GM12864 (cell line): ENCODE measurements around the gene OR10Z1.

Source experiments
- DNase-seq: peaks from one replicate; pipeline ENCODE4 v3.0.0-alpha.2; 2011; ENCODE audit warnings: low read depth
- H3K4me3 ChIP-seq: 2 replicates; pipeline ENCODE4 v1.5.1; 2011; ENCODE audit warnings: mild to moderate bottlenecking, low read depth, low read length, control low read depth
- TF ChIP-seq, protein P1 (sequence below): IDR thresholded peaks from 2 replicates; pipeline ENCODE4 v1.5.1; 2011; ENCODE audit warnings: low read depth, mild to moderate bottlenecking, moderate library complexity, low read length, control low read depth, inconsistent platforms; ENCODE audit errors: missing control alignments

Gene OR10Z1

GRCh38 chr1:158604968-158605367, at the start of gene OR10Z1:
Gene OR10Z1 (plus strand): TSS chr1:158605268. CDS start chr1:158606439, 1,171 bp downstream.
- no peak for DNase-seq
- TF ChIP-seq, protein P1, sequence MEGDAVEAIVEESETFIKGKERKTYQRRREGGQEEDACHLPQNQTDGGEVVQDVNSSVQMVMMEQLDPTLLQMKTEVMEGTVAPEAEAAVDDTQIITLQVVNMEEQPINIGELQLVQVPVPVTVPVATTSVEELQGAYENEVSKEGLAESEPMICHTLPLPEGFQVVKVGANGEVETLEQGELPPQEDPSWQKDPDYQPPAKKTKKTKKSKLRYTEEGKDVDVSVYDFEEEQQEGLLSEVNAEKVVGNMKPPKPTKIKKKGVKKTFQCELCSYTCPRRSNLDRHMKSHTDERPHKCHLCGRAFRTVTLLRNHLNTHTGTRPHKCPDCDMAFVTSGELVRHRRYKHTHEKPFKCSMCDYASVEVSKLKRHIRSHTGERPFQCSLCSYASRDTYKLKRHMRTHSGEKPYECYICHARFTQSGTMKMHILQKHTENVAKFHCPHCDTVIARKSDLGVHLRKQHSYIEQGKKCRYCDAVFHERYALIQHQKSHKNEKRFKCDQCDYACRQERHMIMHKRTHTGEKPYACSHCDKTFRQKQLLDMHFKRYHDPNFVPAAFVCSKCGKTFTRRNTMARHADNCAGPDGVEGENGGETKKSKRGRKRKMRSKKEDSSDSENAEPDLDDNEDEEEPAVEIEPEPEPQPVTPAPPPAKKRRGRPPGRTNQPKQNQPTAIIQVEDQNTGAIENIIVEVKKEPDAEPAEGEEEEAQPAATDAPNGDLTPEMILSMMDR: no peak
- no peak within 1 kb of the TSS for H3K4me3 ChIP-seq

GRCh38 chr1:158559696-158560095, 45.4 kb upstream of the OR10Z1 start:
- TF ChIP-seq, protein P1: no peak
- H3K4me3 ChIP-seq: no peak overlapping the region
- no peak for DNase-seq

GRCh38 chr1:158563853-158564252, 41.2 kb upstream of the OR10Z1 start:
- TF ChIP-seq, protein P1: no peak
- DNase-seq: no peak
- H3K4me3 ChIP-seq: no peak overlapping the region

- H3K4me3 ChIP-seq: no peak overlapping the region
- TF ChIP-seq, protein P1: no peak
- DNase-seq: no peak
Measured at GRCh38 chr1:158564608-158565007, 40.5 kb upstream of the OR10Z1 start.

DNA sequence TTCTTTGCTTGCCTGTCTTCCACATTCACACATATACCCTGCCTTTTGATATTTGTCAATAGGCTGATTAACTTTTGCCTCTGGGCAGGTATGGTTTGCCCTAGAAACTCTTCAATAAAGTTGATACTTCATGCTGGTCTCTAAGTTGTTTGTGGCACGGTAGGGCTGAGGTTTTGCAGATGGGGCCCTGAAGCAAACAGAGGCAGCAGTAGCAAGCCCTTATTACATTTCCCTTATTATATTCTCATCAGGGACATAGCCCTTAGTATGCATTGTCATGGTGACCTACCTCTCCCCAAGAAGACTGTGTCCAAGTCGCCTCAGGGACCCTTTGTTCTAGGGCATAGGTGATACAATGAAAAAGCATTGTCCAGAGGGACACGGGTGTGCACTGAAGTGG, 34.6 kb upstream of the OR10Z1 start, which contains the start of gene OR6P1:
OR6P1 (minus strand) TSS at position 101 of the 400 bp plus-strand sequence. CDS start 6,976 bp downstream, outside the sequence.
- DNase-seq: no peak
- TF ChIP-seq, protein P1: no peak
- H3K4me3 ChIP-seq: no peak within 1 kb of the TSS

- TF ChIP-seq, protein P1: no peak
- no peak for DNase-seq
- H3K4me3 ChIP-seq: no peak overlapping the region
Measured at GRCh38 chr1:158572226-158572625, 32.8 kb upstream of the OR10Z1 start.

DNA sequence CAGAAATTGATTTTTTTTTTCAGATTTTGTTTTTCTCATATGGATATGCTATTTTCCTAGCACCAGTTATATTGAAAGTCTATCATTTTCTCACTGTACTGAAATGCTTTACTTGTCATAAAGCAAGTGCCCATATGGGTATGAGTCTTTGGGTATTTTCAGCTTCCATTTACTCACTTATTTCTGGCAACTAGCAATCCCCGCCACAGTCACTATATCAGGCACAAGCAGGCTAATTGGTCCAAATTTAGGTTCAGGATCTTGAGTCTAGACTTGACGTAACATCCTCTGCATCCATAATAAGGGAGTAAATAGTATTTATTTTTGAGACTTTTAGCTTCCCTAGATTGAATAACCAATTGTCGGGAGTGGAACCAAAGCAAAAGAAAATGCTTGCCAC, 27.5 kb upstream of the OR10Z1 start:
- no peak for DNase-seq
- no peak overlapping the region for H3K4me3 ChIP-seq
- TF ChIP-seq, protein P1: no peak
